Tibial nerve (tissue), 4 donors: ENCODE data around the gene ROBO1.

ENCODE experiments used
- CTCF ChIP-seq, 5 experiments: fragments of 200-600 bp in 3 of 5; fragments of 450-650 bp in 2 of 5; sonication (generic) in 3 of 5; IDR thresholded peaks; one replicate each; pipeline ENCODE4 v1.5.1; 2016 to 2019; ENCODE audit warnings: antibody characterized with exemption in 5 of 5, mild to moderate bottlenecking in 3 of 5, moderate library complexity in 2 of 5
- EP300 ChIP-seq, 2 donors: sonication (generic); formaldehyde crosslinking; IDR thresholded peaks; one replicate each; pipeline ENCODE4 v1.6.1; 2017; ENCODE audit warnings: antibody characterized with exemption in 2 of 2, mild to moderate bottlenecking in 1 of 2
- POLR2A ChIP-seq, 2 donors: fragments of 450-650 bp; IDR thresholded peaks; one replicate each; pipeline ENCODE4 v1.6.1; 2017; ENCODE audit warnings: antibody characterized with exemption in 2 of 2, mild to moderate bottlenecking in 2 of 2, moderate library complexity in 2 of 2

GRCh38 chr3:79653266-79653830 is 114.5 kb downstream of the ROBO1 start:
- no peak for TF ChIP-seq POLR2A (IDR thresholded peaks at IDR 0.05)
- no peak for TF ChIP-seq CTCF (IDR thresholded peaks at IDR 0.05)
- TF ChIP-seq EP300 (IDR thresholded peaks at IDR 0.05), result no peak
